Gastroesophageal sphincter (tissue), 3 donors: Measurements from ENCODE around the gene EIF4E2.

ENCODE experiments used
- EP300 ChIP-seq: sonication (generic); formaldehyde crosslinking; IDR thresholded peaks from one replicate; pipeline ENCODE4 v1.6.1; 2017; ENCODE audit warnings: antibody characterized with exemption, mild to moderate bottlenecking
- POLR2A ChIP-seq, 2 donors: fragments of 450-650 bp; IDR thresholded peaks; one replicate each; pipeline ENCODE4 v1.6.1; 2017; ENCODE audit warnings: antibody characterized with exemption in 2 of 2, mild to moderate bottlenecking in 2 of 2, moderate library complexity in 1 of 2
- TF ChIP-seq, protein P1 (sequence below), 4 experiments: fragments of 200-600 bp in 2 of 4; fragments of 450-650 bp in 2 of 4; sonication (generic) in 1 of 4; IDR thresholded peaks; one replicate each; pipeline ENCODE4 v1.5.1; 2017 to 2019; ENCODE audit warnings: antibody characterized with exemption in 4 of 4, mild to moderate bottlenecking in 2 of 4, moderate library complexity in 2 of 4

DNA sequence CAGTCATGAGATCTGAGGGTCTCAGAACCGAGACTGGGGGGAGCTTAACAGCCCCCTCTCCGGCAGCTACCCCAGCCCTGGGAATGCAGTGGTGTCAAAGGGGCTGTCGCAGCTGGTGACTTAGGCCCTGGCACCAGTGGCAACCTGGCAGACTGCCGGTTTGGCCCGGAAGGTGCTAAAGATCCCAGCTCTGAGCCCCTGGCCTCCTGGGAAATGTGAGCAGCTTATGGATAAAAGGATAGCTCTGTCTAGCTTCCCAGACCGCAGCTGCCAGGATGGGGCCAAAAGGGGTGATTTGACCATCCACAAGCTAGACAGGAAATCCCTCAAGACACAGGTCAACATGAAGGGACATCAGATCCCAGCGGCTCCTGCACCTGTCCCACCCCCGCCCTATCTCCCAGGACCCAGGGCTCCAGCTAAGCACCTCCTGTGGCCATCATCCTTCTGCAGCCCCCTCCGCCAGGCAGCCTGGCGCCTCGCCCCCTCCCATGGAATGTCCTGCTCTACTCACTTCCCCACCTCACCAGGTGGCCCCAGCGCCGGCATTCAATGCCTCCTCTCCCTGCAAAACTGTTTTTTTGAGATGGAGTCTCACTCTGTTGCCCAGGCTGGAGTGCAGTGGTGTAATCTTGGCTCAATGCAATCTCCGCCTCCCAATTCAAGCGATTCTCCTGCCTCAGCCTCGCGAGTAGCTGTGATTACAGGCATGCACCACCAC is 49.7 kb downstream of the EIF4E2 start:
- TF ChIP-seq, protein P1, sequence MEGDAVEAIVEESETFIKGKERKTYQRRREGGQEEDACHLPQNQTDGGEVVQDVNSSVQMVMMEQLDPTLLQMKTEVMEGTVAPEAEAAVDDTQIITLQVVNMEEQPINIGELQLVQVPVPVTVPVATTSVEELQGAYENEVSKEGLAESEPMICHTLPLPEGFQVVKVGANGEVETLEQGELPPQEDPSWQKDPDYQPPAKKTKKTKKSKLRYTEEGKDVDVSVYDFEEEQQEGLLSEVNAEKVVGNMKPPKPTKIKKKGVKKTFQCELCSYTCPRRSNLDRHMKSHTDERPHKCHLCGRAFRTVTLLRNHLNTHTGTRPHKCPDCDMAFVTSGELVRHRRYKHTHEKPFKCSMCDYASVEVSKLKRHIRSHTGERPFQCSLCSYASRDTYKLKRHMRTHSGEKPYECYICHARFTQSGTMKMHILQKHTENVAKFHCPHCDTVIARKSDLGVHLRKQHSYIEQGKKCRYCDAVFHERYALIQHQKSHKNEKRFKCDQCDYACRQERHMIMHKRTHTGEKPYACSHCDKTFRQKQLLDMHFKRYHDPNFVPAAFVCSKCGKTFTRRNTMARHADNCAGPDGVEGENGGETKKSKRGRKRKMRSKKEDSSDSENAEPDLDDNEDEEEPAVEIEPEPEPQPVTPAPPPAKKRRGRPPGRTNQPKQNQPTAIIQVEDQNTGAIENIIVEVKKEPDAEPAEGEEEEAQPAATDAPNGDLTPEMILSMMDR (IDR thresholded peaks at IDR 0.05) = no peak
- TF ChIP-seq EP300 = no peak
- TF ChIP-seq POLR2A (IDR thresholded peaks at IDR 0.05) = no peak
